HepG2 (cell line): ENCODE measurements around the gene PRPSAP1. TPM values are rescaled to one million over a fixed set of nuclear protein-coding genes. Genes with fewer than 3 reads are reported as not detected.

ENCODE experiments used
- CCDC6 ChIP-seq: sonication (generic); formaldehyde crosslinking; IDR thresholded peaks from 2 replicates; pipeline ENCODE4 v1.8.1; 2022; ENCODE audit warnings: mild to moderate bottlenecking, missing genetic modification reagents, moderate library complexity
- NR2F1 ChIP-seq, 2 experiments: fragments of 450-650 bp in 1 of 2; formaldehyde crosslinking in 1 of 2; IDR thresholded peaks; 2 replicates each; pipeline versions ENCODE4 v1.5.0 to v1.6.1; 2016 to 2020; ENCODE audit warnings: mild to moderate bottlenecking in 1 of 2, missing compliant biosample characterization in 1 of 2, missing genetic modification reagents in 1 of 2, moderate library complexity in 1 of 2
- PBX2 ChIP-seq: IDR thresholded peaks from 2 replicates; pipeline ENCODE4 v1.6.1; 2016; ENCODE audit warnings: control low read depth
- PHB2 ChIP-seq: fragments of 450-650 bp; IDR thresholded peaks from 2 replicates; pipeline ENCODE4 v1.6.1; 2018; ENCODE audit not compliant: partially characterized antibody
- RERE ChIP-seq: IDR thresholded peaks from 2 replicates; pipeline ENCODE4 v1.6.1; 2016; ENCODE audit warnings: low read depth, missing genetic modification reagents, missing compliant biosample characterization
- TBP ChIP-seq: sonication (generic); formaldehyde crosslinking; IDR thresholded peaks from 2 replicates; pipeline ENCODE4 v1.5.0; 2020; ENCODE audit warnings: missing genetic modification reagents
- TERF1 ChIP-seq: sonication (generic); formaldehyde crosslinking; IDR thresholded peaks from 2 replicates; pipeline ENCODE4 v1.8.0; 2022; ENCODE audit warnings: mild to moderate bottlenecking, missing genetic modification reagents, moderate library complexity
- ZHX1 ChIP-seq: sonication (generic); formaldehyde crosslinking; IDR thresholded peaks from 2 replicates; pipeline ENCODE4 v1.8.1; 2022; ENCODE audit warnings: low read depth, mild to moderate bottlenecking, missing genetic modification reagents
- ZNF230 ChIP-seq: sonication (generic); formaldehyde crosslinking; IDR thresholded peaks from 2 replicates; pipeline ENCODE4 v1.4.0; 2020; ENCODE audit warnings: mild to moderate bottlenecking, missing genetic modification reagents
- ZNF564 ChIP-seq: sonication (generic); formaldehyde crosslinking; IDR thresholded peaks from 2 replicates; pipeline ENCODE4 v1.8.1; 2023; ENCODE audit warnings: mild to moderate bottlenecking, missing genetic modification reagents
- polyA plus RNA-seq, 8 experiments: library from polyadenylated mRNA; depleted of rRNA in 3 of 8; stranded (reverse) in 7 of 8; unstranded in 1 of 8; fragments of >200 nt; fragmentation: Illumina TruSeq in 4 of 8; extraction: Trizol in 4 of 8; gene quantifications; 2 replicates each; pipeline versions ENCODE4 v1.2.1 to v1.2.3, GENCODE V29; 2011 to 2016; ENCODE audit warnings: low read depth in 4 of 8, missing spikeins in 1 of 8, mixed read lengths in 1 of 8; ENCODE audit not compliant: insufficient read depth in 1 of 8
- total RNA-seq, 5 experiments: library from RNA; depleted of rRNA; stranded (reverse); fragments of >200 nt; fragmentation: Illumina TruSeq; extraction: Trizol; gene quantifications; 2 replicates each; pipeline ENCODE4 v1.2.3, GENCODE V29; 2016; ENCODE audit warnings: low read depth in 1 of 5
- TF ChIP-seq, protein P1 (sequence below): IDR thresholded peaks from 2 replicates; pipeline ENCODE4 v1.6.1; 2016; ENCODE audit warnings: missing genetic modification reagents, missing compliant biosample characterization
- TF ChIP-seq, protein P2 (sequence below): sonication (generic); formaldehyde crosslinking; IDR thresholded peaks from 2 replicates; pipeline ENCODE4 v1.5.0; 2020; ENCODE audit warnings: missing genetic modification reagents
- TF ChIP-seq, protein P3 (sequence below): sonication (generic); formaldehyde crosslinking; IDR thresholded peaks from 2 replicates; pipeline ENCODE4 v1.9.0; 2022; ENCODE audit warnings: missing genetic modification reagents, mild to moderate bottlenecking, borderline replicate concordance

PRPSAP1 gene
- total and polyA plus RNA-seq, 2 of the 13 experiments (the other 11 are each of a cell fraction or from before 2014, with no cell fraction given), result 91.1 to 314 TPM

DNA sequence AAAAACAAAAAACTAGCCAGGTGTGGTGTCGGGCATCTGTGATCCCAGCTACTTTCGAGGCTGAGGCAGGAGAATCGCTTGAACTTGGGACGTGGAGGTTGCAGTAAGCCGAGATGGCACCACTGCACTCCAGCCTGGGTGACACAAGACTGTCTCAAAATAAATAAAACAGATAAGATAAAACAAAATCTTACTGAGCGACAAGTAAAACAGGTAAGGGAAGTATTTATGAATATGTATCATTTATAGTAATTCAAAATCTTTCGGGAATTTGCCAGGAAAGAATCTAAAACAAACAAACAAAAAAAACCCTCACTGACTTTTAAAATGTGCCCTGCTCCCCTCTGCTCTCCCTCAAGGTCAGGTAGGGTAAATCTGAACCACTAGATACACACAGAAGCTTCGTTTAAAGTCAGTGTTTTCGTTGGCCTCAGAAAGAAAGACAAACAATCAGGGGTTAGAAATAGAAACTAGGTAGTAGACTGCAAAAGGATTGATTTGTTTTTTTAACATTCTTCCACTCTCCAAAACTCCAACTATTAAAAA, 2.1 kb downstream of the PRPSAP1 start (continued):
- TF ChIP-seq RERE (CRISPR knock-in tag) (no peak), ZNF230 (CRISPR knock-in tag) (no peak), PBX2 (CRISPR knock-in tag) (no peak), TERF1 (CRISPR knock-in tag) (no peak), CCDC6 (no peak), NR2F1 (CRISPR knock-in tag; IDR thresholded peaks at IDR 0.05) (peak; percentile 19 to 48; a peak in 1 of 4 replicates), TBP (no peak), PHB2 (no peak), ZNF564 (CRISPR knock-in tag) (no peak), ZHX1 (CRISPR knock-in tag) (no peak)
- TF ChIP-seq, protein P1, sequence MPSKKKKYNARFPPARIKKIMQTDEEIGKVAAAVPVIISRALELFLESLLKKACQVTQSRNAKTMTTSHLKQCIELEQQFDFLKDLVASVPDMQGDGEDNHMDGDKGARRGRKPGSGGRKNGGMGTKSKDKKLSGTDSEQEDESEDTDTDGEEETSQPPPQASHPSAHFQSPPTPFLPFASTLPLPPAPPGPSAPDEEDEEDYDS, result peak; percentile 32; the same call in 1 of the 2 replicates
- TF ChIP-seq, protein P2, sequence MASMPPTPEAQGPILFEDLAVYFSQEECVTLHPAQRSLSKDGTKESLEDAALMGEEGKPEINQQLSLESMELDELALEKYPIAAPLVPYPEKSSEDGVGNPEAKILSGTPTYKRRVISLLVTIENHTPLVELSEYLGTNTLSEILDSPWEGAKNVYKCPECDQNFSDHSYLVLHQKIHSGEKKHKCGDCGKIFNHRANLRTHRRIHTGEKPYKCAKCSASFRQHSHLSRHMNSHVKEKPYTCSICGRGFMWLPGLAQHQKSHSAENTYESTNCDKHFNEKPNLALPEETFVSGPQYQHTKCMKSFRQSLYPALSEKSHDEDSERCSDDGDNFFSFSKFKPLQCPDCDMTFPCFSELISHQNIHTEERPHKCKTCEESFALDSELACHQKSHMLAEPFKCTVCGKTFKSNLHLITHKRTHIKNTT (CRISPR knock-in tag), result no peak
- TF ChIP-seq, protein P3, sequence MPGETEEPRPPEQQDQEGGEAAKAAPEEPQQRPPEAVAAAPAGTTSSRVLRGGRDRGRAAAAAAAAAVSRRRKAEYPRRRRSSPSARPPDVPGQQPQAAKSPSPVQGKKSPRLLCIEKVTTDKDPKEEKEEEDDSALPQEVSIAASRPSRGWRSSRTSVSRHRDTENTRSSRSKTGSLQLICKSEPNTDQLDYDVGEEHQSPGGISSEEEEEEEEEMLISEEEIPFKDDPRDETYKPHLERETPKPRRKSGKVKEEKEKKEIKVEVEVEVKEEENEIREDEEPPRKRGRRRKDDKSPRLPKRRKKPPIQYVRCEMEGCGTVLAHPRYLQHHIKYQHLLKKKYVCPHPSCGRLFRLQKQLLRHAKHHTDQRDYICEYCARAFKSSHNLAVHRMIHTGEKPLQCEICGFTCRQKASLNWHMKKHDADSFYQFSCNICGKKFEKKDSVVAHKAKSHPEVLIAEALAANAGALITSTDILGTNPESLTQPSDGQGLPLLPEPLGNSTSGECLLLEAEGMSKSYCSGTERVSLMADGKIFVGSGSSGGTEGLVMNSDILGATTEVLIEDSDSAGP, result no peak
